ENCODE measurements around the gene NCKAP5.

The NCKAP5 gene

GRCh38 chr2:132676999-132677398 is 891.3 kb downstream of the NCKAP5 start:
- no peak for DNase-seq

- peak in 9 of 51 donors; percentile 23 to 62 (median 30) for DNase-seq
These were observed 897.0 kb downstream of the NCKAP5 start for GRCh38 chr2:132671151-132671835.

- peak in 35 of 51 donors; percentile 12 to 77 (median 43) for DNase-seq
These were observed 897.6 kb downstream of the NCKAP5 start for GRCh38 chr2:132670496-132671150.

GRCh38 chr2:132669908-132670495 is 898.3 kb downstream of the NCKAP5 start, which contains the start of gene LYPD1:
Gene LYPD1, minus strand, starts transcription at chr2:132670205. Its CDS starts 273 bp downstream, at chr2:132669932.
- peak in 33 of 51 donors; percentile 12 to 68 (median 48) for DNase-seq

- peak in 15 of 51 donors; percentile 7 to 60 (median 24) for DNase-seq
These were observed 899.0 kb downstream of the NCKAP5 start for GRCh38 chr2:132668987-132669907.

GRCh38 chr2:132668189-132668823 is 900.0 kb downstream of the NCKAP5 start:
- peak in 17 of 51 donors; percentile 11 to 51 (median 34) for DNase-seq

- DNase-seq: no peak
These were observed 900.6 kb downstream of the NCKAP5 start for GRCh38 chr2:132667706-132668105.

GRCh38 chr2:132665401-132666140 is 902.7 kb downstream of the NCKAP5 start:
- no peak for DNase-seq

GRCh38 chr2:132664096-132664495 is 904.2 kb downstream of the NCKAP5 start:
- DNase-seq: no peak

- DNase-seq: no peak
These were observed 905.5 kb downstream of the NCKAP5 start for GRCh38 chr2:132662732-132663131.

- peak in 1 of 51 donors; percentile 45 for DNase-seq
These were observed 908.9 kb downstream of the NCKAP5 start for GRCh38 chr2:132659331-132659730.

- peak in 1 of 51 donors; percentile 30 for DNase-seq
These were observed 911.8 kb downstream of the NCKAP5 start for GRCh38 chr2:132656266-132656975.

GRCh38 chr2:132654968-132655367 is 913.3 kb downstream of the NCKAP5 start:
- no peak for DNase-seq

GRCh38 chr2:132654335-132654734 is 913.9 kb downstream of the NCKAP5 start:
- DNase-seq: no peak

- peak in 1 of 51 donors; percentile 2 for DNase-seq
These were observed 915.8 kb downstream of the NCKAP5 start for GRCh38 chr2:132652474-132652873.

- DNase-seq: peak in 8 of 51 donors; percentile 2 to 53 (median 24)
These were observed 916.9 kb downstream of the NCKAP5 start for GRCh38 chr2:132651115-132652045.

GRCh38 chr2:132646540-132647108 is 921.6 kb downstream of the NCKAP5 start:
- DNase-seq: peak in 2 of 51 donors; percentile 1 to 22

Measured in hypothalamus (tissue), 51 donors.